Thymus (tissue), 11 donors: ENCODE data around the gene PON3. TPM values are rescaled to one million over a fixed set of nuclear protein-coding genes. Genes with fewer than 3 reads are reported as not detected.

Experiments used
- DNase-seq, 9 donors: peaks; one replicate each; pipeline ENCODE4 v3.0.0-alpha.2; 2013; ENCODE audit warnings: low spot score in 9 of 9, low read depth in 6 of 9, missing footprints in 1 of 9
- H3K27ac ChIP-seq, 2 donors: one replicate each; pipeline ENCODE4 v1.5.1; 2013; ENCODE audit warnings: control low read depth in 1 of 2, low read depth in 1 of 2, low read length in 1 of 2, mild to moderate bottlenecking in 1 of 2, moderate library complexity in 1 of 2
- H3K27me3 ChIP-seq, 2 donors: one replicate each; pipeline ENCODE4 v1.5.1; 2013; ENCODE audit warnings: low read length in 1 of 2; ENCODE audit not compliant: control insufficient read depth in 2 of 2, insufficient read depth in 1 of 2
- H3K36me3 ChIP-seq, 2 donors: one replicate each; pipeline ENCODE4 v1.5.1; 2013; ENCODE audit warnings: low read length in 1 of 2, mild to moderate bottlenecking in 1 of 2, moderate library complexity in 1 of 2; ENCODE audit not compliant: control insufficient read depth in 2 of 2, insufficient read depth in 2 of 2
- H3K4me1 ChIP-seq, 2 donors: one replicate each; pipeline ENCODE4 v1.5.1; 2013; ENCODE audit warnings: low read length in 2 of 2; ENCODE audit not compliant: control insufficient read depth in 2 of 2, insufficient read depth in 2 of 2
- H3K4me3 ChIP-seq, 2 donors: one replicate each; pipeline ENCODE4 v1.5.1; 2013; ENCODE audit warnings: low read length in 2 of 2, control low read depth in 1 of 2, mild to moderate bottlenecking in 1 of 2
- H3K9me3 ChIP-seq, 2 donors: one replicate each; pipeline ENCODE4 v1.5.1; 2013; ENCODE audit warnings: low read length in 1 of 2, mild to moderate bottlenecking in 1 of 2; ENCODE audit not compliant: control insufficient read depth in 2 of 2, insufficient read depth in 1 of 2
- WGBS: extraction: QIAGEN DNeasy Blood & Tissue Kit; methylation state at CpG from one replicate; pipeline ENCODE4 v1.1.7; 2013; 5-methylcytosine and 5-hydroxymethylcytosine counted together
- polyA plus RNA-seq: library from polyadenylated mRNA; stranded (reverse); fragments of 200-250 nt; gene quantifications from one replicate; pipeline ENCODE4 v1.2.3, GENCODE V29; 2013
- total RNA-seq: library from RNA; stranded (reverse); fragments of 120-200 nt; gene quantifications from one replicate; pipeline ENCODE4 v1.2.4, GENCODE V29; 2013
- donor health status: healthy.

The PON3 gene
- total and polyA plus RNA-seq, 2 donors, result 3.2 to 5.5 TPM

GRCh38 chr7:95433952-95434556 is 37.9 kb upstream of the PON3 start:
- peak in 5 of 9 donors; percentile 9 to 15 (median 13) for DNase-seq
- Histone ChIP-seq H3K9me3 (no peaks in the 10 kb centered on the region), H3K4me3 (peak overlapping the region; percentile 50 to 83), H3K27me3 (no peaks in the 10 kb centered on the region), H3K27ac (peak overlapping the region; percentile 46 to 70), H3K4me1 (peaks cover 4 to 6% of the 10 kb centered on the region in 2 donors), H3K36me3 (no peaks in the 10 kb centered on the region)
- WGBS, result 78% methylated on average over 6 of the region's 6 CpGs

DNA sequence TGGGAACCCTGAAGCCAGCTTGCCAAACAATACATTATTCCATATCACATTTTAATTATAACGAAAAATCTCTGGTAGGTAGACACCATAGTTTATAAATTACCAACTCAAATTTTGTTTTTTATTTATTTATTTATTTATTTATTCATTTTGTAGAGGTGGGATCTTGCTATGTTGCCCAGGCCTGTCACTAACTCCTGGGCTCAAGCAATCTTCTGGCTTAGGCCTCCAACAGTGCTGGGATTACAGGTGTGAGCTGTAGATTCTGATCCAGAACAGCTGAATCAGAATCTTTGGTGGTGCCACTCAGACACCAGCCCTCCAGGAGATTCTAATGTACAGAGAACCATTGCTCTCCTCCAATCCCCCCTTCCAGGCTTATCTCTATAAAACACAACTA is 37.0 kb upstream of the PON3 start:
- no peak overlapping the region for H3K27ac ChIP-seq
- no peaks in the 10 kb centered on the region for H3K27me3 ChIP-seq
- 98% methylated on average over 1 of the region's 1 CpG for WGBS
- no peak overlapping the region for H3K4me3 ChIP-seq
- DNase-seq, result no peak
- peaks cover 4 to 6% of the 10 kb centered on the region in 2 donors for H3K4me1 ChIP-seq
- H3K9me3 ChIP-seq, result no peaks in the 10 kb centered on the region
- H3K36me3 ChIP-seq, result no peaks in the 10 kb centered on the region

DNA sequence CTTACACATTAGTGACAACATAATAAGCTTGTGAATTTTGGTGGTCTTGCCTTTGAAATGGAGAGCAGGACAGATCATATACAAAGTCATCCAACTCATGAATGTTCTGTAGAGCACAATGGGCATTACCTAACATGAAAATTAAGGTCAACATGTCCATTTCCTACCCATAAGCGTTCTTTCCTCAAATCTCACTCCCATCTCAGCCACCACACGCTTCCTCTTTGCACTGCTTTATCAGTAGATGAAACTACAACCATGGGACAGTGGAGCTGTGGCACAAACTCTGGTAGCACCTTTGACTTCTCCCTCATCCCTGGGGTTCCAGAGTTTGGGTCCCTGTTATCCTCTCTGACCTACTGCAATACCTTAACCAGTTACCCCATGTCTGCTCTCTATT is 36.4 kb upstream of the PON3 start:
- Histone ChIP-seq H3K27me3 (no peaks in the 10 kb centered on the region), H3K9me3 (no peaks in the 10 kb centered on the region), H3K36me3 (no peaks in the 10 kb centered on the region), H3K4me1 (peaks cover 4 to 6% of the 10 kb centered on the region in 2 donors), H3K4me3 (no peak overlapping the region), H3K27ac (no peak overlapping the region)
- WGBS, result 94% methylated on average over 2 of the region's 2 CpGs
- DNase-seq, result no peak

DNA sequence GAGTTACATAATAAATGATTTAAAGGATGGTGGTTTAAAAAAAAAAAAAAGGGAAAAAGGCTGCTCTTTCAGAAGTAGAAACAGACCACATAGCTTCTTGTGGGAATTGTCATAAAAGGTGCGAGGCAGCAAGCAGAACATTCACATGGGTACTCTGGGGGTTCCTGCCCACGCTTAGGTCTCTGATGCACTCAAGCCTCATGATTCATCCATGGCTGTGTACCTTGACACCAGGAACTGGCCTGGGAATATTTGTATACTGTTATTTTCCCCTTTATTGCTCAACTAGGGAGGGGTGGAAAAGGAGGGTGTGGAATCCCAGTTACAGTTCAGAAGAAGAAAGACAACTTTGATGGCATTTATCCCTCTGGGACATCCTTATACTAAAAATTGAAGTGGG is 34.7 kb upstream of the PON3 start:
- Histone ChIP-seq H3K4me3 (no peak overlapping the region), H3K36me3 (no peaks in the 10 kb centered on the region), H3K9me3 (no peaks in the 10 kb centered on the region), H3K27me3 (no peaks in the 10 kb centered on the region), H3K27ac (no peak overlapping the region), H3K4me1 (peaks cover 4 to 6% of the 10 kb centered on the region in 2 donors)
- DNase-seq, result no peak
- 94% methylated on average over 2 of the region's 2 CpGs for WGBS

- H3K27me3 ChIP-seq, result no peaks in the 10 kb centered on the region
- H3K4me3 ChIP-seq, result no peak overlapping the region
- H3K36me3 ChIP-seq, result no peaks in the 10 kb centered on the region
- WGBS, result 78% methylated on average over 5 of the region's 5 CpGs
- no peaks in the 10 kb centered on the region for H3K9me3 ChIP-seq
- no peak for DNase-seq
- no peak overlapping the region for H3K27ac ChIP-seq
- peaks cover 0 to 6% of the 10 kb centered on the region in 2 donors for H3K4me1 ChIP-seq
Measured at GRCh38 chr7:95429241-95429990, 33.2 kb upstream of the PON3 start.

GRCh38 chr7:95427914-95428516 is 31.8 kb upstream of the PON3 start:
- Histone ChIP-seq H3K4me1 (no peaks in the 10 kb centered on the region), H3K27me3 (no peaks in the 10 kb centered on the region), H3K36me3 (no peaks in the 10 kb centered on the region), H3K4me3 (no peak overlapping the region), H3K9me3 (no peaks in the 10 kb centered on the region), H3K27ac (no peak overlapping the region)
- no peak for DNase-seq
- 95% methylated on average over 3 of the region's 3 CpGs for whole genome bisulfite sequencing

DNA sequence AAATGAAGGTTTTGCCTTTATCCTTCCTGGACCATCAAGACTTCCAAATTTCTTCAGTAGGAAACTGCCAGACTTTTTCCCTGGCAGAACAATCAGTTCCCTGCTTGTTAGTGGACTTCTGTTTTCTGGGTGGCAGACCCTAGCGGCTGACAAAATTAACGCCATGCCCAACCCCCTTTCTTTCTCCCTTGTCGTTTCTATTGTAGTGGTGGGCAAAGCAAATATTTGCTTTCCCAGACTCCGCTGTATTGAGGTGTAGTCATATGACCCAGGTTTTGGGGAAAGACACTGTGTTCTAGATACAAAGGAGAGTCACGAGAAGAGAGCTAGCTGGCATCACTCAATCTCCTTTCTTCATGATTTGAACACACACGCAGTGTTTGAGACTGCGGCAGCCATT is 31.0 kb upstream of the PON3 start:
- no peaks in the 10 kb centered on the region for H3K4me1 ChIP-seq
- 98% methylated on average over 7 of the region's 7 CpGs for WGBS
- H3K4me3 ChIP-seq, result no peak overlapping the region
- no peaks in the 10 kb centered on the region for H3K36me3 ChIP-seq
- no peaks in the 10 kb centered on the region for H3K9me3 ChIP-seq
- no peaks in the 10 kb centered on the region for H3K27me3 ChIP-seq
- DNase-seq, result no peak
- no peak overlapping the region for H3K27ac ChIP-seq

GRCh38 chr7:95425694-95426093 is 29.5 kb upstream of the PON3 start:
- Histone ChIP-seq H3K9me3 (no peaks in the 10 kb centered on the region), H3K4me3 (no peak overlapping the region), H3K27me3 (no peaks in the 10 kb centered on the region), H3K4me1 (no peaks in the 10 kb centered on the region), H3K36me3 (no peaks in the 10 kb centered on the region), H3K27ac (no peak overlapping the region)
- 89% methylated on average over 2 of the region's 2 CpGs for WGBS
- no peak for DNase-seq

DNA sequence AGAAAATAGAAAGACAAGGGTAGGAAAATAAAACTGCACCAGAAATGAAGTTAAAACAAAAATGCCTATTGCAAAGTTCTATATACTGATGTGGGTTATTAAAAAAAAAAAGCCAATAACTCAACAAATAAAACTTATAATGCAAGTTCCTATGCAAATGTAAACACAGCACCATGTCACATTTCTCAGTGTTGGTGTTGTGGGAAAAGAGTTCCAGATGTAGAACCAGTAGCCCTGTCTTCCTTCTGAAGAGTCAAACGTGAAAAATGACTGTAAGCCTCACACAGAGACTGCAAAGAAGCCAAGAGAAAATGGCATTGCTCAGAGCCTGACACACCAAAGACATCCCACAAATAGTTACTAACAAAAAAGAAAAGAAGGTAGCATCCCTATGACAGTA is 28.5 kb upstream of the PON3 start:
- Histone ChIP-seq H3K36me3 (no peaks in the 10 kb centered on the region), H3K4me3 (no peak overlapping the region), H3K27me3 (no peaks in the 10 kb centered on the region), H3K27ac (no peak overlapping the region), H3K9me3 (no peaks in the 10 kb centered on the region), H3K4me1 (no peaks in the 10 kb centered on the region)
- 92% methylated on average over 1 of the region's 1 CpG for WGBS
- DNase-seq, result no peak
